Measurements from ENCODE around the gene ZNF385D.

The ZNF385D gene

DNA sequence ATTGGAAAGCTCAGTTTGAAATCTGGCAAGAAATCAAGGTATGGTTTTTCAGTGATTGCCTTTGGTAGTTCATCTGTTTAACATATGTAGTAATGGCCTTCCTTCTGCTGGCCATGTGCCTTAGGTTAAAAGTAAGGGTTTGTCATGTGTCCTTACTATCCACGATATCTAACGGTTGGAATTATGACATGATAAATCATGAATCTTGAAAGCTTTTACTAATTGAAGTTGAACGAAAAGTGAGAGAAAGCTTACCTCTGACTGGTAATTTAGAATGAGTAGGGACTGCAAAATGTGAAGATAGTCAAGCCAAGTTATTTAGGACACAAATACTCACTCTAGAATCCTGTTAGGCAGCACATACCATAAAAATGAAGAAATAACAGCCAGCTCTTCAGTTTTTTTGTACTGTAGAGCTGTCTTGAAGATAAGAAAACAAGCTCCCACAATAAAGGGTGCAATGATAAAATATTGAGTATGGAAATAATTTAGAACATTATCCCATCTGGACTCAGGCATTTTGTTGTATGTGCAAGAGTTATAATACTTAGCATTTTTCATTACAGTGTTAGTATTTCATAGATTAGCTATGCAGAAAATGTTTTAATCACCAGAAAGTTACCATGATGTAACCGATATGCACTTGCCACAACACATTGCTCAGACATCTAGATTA is 303.4 kb downstream of the ZNF385D start:
- in situ Hi-C loops (cut with MboI; ENCODE audit: low pct_unique_long_range_greater_than_20kb, low sequenced_read_pairs, unreplicated experiment): no loop called here
- no peak for DNase-seq (ENCODE audit: low spot score)
- TF ChIP-seq, protein P1, sequence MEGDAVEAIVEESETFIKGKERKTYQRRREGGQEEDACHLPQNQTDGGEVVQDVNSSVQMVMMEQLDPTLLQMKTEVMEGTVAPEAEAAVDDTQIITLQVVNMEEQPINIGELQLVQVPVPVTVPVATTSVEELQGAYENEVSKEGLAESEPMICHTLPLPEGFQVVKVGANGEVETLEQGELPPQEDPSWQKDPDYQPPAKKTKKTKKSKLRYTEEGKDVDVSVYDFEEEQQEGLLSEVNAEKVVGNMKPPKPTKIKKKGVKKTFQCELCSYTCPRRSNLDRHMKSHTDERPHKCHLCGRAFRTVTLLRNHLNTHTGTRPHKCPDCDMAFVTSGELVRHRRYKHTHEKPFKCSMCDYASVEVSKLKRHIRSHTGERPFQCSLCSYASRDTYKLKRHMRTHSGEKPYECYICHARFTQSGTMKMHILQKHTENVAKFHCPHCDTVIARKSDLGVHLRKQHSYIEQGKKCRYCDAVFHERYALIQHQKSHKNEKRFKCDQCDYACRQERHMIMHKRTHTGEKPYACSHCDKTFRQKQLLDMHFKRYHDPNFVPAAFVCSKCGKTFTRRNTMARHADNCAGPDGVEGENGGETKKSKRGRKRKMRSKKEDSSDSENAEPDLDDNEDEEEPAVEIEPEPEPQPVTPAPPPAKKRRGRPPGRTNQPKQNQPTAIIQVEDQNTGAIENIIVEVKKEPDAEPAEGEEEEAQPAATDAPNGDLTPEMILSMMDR (IDR thresholded peaks at IDR 0.05; ENCODE audit: extremely low read depth, insufficient read depth, missing control alignments): no peak

DNA sequence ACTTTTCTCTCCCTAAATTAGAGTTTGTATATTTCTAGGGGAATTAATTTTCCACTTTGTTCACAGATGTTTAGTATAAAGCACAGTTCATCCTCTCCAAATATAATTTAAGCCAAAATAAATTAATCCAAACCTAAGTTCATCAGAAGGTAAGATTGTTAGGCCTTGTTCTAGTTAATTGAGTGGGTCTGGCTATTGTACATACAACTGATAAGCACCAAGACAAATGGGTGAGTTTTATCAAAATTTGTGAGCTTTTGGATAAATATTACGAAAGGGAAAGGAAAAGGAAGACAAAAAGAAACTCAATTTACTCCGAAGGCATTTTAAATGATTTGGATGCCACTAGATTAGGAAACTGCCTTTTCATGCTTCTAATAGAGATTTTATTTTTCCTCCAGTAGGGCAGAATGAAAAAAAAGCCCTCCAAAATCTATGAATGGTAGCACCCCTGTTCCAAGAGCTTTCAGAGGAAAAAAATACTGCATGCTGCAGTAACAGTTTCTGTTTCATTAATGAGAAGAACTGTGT is 304.0 kb downstream of the ZNF385D start:
- no peak for DNase-seq (ENCODE audit: low spot score)
- in situ Hi-C loops (cut with MboI; ENCODE audit: low pct_unique_long_range_greater_than_20kb, low sequenced_read_pairs, unreplicated experiment): no loop called here
- TF ChIP-seq, protein P1 (IDR thresholded peaks at IDR 0.05; ENCODE audit: extremely low read depth, insufficient read depth, missing control alignments): no peak

DNA sequence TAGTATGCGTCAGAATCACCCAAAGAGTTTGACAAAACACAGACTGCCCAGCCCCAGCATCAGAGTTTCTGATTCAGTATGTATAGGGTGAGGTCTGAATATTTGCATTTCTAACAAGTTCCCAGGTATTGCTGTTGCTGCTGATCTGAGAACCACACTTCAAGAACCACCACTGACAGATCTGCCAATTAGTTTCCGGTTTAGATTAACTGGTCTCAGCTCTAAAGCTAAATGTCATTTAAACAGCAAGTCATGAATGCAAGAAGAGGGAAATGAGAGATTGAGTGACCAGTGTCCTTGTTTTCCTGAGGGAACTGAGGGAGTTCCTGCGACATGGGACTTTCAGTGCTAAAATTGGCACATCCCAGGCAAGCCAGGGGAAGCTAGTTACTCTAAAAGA is 305.0 kb downstream of the ZNF385D start:
- in situ Hi-C loops (cut with MboI; ENCODE audit: low pct_unique_long_range_greater_than_20kb, low sequenced_read_pairs, unreplicated experiment): no loop called here
- TF ChIP-seq, protein P1 (IDR thresholded peaks at IDR 0.05; ENCODE audit: extremely low read depth, insufficient read depth, missing control alignments): no peak
- no peak for DNase-seq (ENCODE audit: low spot score)

DNA sequence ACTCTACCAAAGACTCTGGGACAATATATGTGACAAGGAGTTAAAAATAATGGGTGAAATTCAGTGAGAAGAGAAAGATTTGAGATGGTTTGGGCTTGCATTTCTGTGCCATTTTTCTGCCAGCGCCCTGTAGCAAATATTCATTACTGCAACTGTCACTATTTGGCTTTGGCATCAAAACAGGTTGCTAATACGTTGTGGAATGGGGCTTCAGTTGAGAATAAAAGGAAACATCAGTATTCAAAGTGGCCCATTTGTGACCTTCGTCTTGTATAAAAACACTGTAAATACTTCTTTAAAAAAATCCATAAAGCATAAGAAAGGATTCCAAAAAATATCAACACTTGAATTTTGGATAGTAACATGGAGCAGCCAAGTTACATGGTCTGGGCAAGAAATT is 309.2 kb downstream of the ZNF385D start:
- TF ChIP-seq, protein P1 (IDR thresholded peaks at IDR 0.05; ENCODE audit: extremely low read depth, insufficient read depth, missing control alignments): no peak
- in situ Hi-C loops (cut with MboI; ENCODE audit: low pct_unique_long_range_greater_than_20kb, low sequenced_read_pairs, unreplicated experiment): no loop called here
- DNase-seq (ENCODE audit: low spot score): no peak

DNA sequence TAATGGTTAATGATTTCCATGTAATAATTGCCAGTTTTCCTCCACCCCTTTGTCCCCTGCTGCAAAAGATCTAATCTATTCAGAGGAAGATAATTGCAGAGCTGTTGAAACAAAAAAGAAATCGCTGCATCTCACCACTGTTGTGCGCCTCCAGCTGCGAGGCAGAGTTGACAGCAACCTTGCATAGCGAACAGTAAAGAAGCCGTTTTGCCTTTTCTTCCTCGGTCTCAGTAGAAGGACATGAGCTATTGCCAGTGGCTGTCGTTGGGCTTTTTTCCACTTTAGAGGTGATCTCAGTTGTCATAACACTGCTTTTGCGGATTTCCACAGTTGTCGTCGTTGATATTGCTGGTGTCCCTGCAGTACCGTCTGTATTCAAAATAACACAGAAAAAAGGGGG is 314.2 kb downstream of the ZNF385D start:
- in situ Hi-C loops (cut with MboI; ENCODE audit: low pct_unique_long_range_greater_than_20kb, low sequenced_read_pairs, unreplicated experiment): no loop called here
- TF ChIP-seq, protein P1 (IDR thresholded peaks at IDR 0.05; ENCODE audit: extremely low read depth, insufficient read depth, missing control alignments): no peak
- no peak for DNase-seq (ENCODE audit: low spot score)

DNA sequence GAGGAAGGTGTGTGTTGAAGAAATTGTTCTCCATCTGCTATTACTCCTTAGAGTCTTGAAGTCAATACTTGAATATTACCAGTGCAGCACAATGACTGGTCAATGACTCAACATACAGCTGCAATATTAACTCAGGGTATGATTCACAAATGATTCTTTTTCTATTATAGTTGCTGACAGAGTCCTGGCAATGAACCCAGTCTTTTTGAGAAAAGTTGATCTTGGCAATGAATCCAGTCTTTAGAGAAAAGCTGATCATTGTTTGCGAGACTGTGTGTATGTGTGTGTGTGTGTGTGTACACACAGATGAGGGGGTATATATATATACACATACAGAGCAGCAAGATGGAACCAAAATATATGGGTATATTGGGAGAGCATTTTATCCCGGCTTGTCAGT is 315.1 kb downstream of the ZNF385D start:
- DNase-seq (ENCODE audit: low spot score): no peak
- in situ Hi-C loops (cut with MboI; ENCODE audit: low pct_unique_long_range_greater_than_20kb, low sequenced_read_pairs, unreplicated experiment): no loop called here
- TF ChIP-seq, protein P1 (IDR thresholded peaks at IDR 0.05; ENCODE audit: extremely low read depth, insufficient read depth, missing control alignments): no peak

Measured in GM13977 (cell line).